T-helper 2 cell (primary cell): ENCODE data around the gene STK39.

Experiments used
- DNase-seq, 5 experiments: peaks; one replicate each; pipeline versions ENCODE4 v3.0.0 to v3.0.0-alpha.2; 2012 to 2022

Gene STK39

DNA sequence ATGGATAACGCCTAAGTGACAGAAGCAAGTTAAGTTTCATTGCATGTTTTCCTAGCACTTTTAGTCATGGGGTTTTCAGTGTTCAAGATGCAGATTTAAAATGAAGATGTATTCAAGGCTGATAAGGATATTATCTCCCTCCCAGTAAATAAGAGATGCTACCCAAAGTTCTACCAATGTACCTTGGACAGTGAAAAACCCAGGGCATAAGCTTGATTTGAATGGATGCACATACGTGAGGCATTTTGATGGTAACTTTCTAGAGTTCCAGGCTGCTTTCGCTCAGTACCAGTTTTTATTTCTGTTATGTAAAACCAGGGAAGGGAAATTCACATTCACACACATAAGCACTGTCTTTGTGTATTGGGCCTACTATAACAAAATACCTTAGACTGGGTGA lies 90.3 kb downstream of the STK39 start:
- DNase-seq, result no peak

DNA sequence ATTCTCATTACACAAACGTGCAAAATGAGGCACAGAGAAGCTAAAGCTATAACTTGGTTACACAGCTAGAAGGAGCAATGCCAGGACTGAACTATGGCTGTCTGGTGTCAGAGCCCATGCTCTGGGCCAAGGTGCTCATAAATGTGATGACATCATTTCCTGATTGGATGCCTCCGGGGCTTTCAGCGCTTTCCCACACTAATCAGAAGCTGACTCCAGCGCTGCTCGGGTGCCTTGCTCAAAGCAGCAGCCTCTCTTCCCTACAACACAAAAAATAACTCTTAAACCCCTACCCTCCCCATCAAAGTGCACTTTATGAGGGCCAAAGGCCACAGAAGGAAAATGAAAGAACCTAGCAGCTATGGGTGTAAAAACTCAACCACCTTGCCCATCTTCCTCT lies 90.7 kb downstream of the STK39 start:
- no peak for DNase-seq

DNA sequence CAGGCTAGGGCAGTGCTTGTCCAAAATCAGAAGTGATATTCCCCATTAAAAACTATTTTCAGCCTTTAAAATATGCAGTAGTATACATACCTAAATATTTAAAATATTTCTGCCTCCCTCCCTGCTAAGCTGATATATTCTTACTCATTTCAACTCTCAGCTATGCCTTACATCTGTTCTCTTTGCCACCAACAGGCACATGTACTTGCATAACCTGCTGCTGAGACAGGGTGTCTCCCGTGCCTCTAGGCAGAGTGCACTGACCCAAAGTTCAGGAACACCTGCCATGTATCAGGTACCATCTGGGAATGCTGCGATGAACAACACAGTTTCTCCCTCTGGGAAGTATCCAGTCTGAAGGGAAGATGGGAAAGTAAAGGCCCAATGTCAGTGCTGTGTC lies 91.7 kb downstream of the STK39 start:
- no peak for DNase-seq

DNA sequence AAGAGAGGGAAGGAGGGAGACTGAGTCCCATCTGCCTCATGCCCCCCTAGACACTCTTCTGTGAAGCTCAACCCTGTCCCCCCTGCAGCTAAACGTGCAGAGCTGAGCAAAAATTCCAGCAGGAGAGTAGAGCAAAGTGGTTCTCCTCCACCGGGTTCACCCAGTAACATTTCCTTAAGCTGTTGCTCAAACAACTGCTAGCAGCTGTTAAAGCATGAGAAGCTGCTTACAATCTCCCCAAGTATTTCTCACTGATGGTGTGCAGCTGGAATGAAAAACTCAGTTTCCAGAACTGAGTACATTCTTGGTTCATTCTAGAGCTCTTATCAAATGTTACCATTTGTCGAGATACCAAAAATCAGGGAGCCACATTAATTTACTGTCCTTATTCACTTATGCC lies 92.3 kb downstream of the STK39 start:
- no peak for DNase-seq

DNA sequence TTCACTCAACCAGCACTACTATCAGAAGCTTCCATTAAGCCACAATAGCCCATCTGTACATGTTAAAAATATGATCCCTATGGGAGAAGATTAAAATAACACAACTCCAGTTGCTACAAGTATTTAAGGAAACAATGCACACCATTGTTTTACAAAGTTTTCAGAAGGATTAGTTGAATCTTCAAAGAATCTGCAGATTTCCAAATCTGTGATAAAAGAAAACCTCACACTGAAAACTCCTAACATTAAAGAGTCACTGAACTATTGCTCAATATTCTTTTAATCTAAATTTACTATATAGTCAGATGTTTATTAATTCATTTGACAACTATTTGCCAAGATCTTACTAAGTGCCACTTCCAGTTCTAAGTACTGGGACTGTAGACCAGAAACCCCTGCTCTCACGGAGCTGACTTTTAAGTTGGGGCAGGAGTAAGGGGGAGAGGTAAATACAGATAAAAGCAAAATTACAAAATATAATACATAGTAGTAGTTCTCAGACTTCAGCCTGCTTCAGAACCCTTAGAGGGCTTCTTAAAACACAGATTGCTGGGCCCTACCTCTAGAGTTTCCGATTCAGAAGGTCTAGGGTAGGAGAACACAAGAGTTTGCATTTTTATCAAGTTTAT lies 94.4 kb downstream of the STK39 start:
- DNase-seq, result no peak

DNA sequence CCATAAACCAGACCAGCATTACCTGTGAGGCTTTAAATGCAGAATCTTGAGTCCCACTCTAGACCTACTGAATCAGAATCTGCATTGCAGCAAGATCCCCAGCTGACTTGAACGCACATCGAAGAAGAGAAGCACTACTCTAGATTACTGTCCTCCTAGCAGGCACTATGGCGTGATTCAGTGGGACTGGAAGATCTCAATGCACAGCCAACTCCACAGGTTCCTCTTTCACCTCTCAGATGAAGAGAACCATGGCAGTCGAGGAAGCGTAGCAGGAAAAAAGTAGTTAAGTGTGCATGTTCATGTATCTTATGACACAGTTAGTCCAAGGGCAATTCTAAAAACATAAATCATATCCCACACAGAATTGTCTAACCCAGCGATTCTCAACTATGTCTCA lies 97.4 kb downstream of the STK39 start:
- DNase-seq, result no peak

DNA sequence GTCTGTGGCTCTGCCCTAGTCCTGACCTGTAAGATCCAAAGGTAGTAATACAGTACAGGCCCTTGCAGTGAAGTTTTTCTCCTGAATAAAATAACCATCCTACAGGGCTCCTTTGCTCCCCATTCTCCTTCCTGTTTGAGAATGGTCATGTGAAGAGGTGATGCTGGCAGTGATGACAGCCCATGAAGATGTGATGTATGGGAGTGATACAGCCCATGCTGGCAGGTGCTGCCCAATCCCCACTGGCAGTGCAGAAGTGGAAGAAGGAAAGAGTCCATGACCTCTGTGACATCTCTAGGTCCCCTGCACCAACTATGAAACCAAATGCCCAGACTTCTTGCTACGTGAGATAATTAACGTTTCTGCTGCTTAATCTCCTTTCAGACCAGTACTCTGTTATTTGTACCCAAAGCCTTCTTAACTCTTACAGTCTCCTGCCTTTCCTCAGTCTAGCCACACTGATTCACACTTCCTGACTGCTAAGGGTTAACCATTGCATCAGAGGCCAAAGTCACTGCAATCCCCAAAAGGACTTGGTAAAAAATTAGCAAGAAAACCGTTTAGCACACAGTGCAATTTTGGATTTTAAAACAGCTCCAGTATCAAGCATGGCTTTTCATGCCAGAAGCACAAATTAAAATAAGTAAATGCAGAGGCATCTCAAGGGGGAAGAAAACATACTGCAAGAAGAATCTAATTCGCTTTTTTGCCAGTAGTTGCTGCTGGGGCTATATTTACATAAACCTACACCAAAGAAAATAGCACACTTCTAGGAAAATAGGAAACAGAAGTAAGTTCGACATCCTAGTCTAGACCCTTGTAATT lies 98.0 kb downstream of the STK39 start:
- DNase-seq, result no peak

DNA sequence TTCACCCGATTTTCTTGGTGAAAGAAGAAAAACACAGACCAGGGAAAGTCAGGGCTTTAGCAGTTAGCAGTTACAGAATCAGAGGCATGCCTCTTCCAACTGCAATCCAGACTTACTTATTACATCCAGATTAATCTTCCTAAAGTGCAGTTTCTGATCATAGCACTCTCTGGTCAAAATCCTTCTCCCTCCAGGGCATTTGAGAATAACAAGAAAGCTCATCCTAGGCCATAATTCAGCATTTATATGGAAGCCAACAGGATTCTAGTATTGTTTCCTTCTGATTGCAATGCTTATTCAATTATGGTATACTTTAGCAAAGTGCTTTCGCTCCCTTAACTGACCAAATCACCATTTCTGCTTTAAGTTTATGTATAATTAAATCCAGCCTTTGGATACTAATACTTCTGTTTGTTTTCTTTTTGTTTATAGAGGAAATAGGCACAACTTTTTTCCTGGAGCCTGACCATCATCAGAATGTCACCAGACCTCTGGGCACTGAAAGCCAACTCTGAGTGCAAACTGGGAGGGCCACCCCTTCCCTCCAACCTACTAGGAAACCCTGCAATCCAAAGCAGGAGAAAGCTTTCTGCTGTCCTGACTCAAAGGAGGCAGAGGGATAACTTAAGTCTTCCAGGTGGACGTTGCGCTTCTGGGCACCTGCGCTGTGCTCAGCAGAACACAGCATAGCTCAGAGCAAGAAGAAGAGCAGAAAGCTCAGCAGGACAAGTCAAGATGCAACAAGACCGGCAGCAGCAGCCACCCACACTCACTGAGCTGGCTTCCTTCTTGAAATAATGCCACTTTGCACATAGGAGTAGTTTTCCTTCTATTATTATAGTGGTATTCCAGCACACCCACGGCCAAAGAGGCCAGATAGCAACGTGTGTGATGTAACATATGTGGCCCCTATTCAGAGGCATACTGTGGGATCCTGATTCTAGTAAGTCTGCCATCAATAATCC lies 99.3 kb downstream of the STK39 start:
- DNase-seq, result no peak

DNA sequence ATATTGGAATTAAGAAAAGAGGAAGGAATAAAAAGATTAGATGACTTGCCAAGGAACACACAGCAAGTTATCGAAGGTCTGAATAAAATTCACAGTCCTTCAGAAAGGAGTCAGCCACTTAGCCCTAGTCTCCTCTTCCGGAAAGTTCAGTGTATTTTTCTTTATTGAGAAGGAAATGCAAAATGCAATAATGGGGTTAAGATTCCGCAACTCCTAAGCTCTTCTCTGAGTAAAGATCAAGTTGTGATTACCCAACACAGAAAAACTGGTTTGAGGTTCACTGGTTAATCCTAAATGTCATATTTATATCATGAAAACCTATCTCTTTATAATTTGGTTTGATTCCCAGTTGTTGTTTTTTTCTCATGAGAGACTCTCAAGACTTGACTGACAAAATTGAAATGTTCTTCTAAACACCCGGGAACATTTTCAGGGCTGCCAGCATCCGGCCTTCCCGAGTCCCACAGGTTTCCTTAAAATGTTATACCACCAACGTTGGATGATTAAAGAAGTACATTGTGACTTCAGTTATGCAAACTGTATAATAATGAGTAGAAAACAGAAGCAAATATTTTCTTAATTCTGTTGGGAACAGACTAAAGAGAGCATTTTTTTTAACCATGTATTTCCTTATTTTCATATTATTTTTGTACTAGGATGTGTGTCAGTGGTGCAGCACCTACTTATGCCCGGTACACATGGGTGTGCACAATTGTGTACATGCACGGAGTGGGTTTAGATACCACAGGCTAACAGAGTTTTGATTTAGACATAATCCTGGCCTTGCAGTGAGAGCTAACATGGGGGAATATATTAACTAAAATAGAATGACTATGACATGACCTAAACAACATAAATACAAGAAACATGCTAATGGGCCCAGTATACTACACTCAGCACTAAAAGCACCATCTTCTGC lies 100.2 kb downstream of the STK39 start:
- no peak for DNase-seq

DNA sequence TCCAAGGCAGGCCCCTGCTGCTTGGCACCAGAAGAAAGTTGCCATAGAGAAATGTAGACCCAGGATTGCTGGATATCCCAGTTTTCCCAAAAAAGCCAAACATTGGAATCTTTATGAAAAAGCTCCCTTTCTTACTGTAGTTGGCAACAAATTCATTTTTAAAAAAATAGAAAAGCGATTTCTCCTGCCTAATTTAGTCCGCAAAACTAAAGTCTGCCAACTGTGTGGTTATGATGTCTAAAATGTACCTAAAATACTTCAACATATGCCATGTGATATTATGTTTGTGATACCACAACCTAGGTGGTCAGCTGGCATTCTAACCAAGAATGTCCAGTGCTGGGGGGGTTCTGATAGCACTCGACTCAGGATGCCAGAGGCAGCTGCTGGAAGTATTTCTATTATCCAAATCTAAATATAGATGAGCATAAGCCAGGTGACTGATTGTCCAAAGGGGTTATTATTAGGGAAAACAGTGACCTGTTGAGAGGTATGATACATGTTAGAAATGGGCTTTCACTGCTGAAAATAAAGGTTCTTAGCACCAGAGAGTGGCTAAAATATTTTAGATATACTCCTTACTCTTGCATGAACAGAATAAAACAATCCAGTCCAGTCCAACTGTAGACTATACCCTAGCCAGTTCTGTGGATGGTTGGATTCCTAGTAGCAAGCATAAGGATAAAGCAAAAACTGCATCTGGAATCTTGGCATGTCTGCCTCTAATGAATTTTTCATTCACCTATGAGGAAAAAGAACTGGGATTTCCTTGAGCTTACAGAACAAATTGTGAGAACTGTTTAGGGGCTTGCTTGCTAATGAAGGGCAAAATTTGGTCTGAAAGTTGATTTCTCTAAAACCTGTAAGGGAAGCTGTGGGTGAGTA lies 101.7 kb downstream of the STK39 start:
- DNase-seq, result no peak

DNA sequence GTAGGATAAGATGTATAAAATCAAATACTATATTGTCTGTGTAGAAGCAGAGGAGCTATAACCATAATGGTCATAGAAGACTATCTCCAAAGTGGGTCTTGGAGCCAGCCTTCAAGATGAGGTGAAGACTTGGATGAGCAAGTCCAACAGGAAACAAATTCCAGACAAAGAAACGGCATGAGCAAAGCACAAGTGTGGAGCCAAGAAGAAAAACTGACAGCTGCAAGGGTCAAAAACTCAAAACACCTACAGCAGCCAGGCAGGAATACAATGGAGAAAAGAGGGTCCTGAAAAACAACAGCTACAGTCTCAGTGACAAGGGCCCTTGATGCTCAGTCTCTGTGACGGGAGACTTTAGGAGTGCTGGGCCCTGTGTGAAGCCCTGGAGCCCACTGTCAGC lies 102.4 kb downstream of the STK39 start:
- no peak for DNase-seq

DNA sequence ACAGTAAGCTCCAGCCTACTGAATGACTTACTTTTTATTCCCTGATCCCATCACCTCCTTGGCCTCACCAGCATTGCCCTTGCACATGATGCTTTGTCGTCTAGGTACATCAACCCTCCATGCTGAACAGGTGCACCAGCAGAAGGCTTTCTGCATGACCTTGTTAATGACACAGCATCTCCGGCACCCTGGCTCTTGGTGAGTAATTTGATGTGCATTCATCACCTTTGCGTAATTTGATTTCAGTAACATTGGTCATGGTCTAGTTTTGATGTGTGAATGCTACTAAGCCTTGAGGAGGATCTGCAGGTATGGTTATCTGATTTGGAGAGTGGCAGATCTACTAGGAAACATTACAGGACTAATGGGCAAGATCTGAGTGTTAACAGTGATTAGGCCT lies 103.6 kb downstream of the STK39 start:
- DNase-seq, result no peak

DNA sequence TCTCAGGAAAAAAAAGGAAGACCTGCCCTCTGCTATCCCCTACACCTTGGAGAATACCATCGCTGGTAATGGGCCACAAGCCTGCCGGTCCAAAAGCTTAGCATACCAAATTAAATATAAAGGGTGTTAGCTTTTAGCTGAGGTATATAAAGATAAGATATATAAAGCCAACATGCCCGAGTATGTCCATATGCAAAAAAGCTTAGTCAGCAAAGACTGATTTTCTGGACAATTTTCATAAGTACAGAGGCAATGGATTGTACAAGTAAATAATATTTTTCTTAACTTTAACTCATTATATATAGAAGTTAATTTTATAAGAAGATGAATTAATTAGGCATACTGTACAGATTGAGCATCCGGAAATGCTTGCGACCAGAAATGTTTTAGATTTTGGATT lies 106.5 kb downstream of the STK39 start:
- no peak for DNase-seq

DNA sequence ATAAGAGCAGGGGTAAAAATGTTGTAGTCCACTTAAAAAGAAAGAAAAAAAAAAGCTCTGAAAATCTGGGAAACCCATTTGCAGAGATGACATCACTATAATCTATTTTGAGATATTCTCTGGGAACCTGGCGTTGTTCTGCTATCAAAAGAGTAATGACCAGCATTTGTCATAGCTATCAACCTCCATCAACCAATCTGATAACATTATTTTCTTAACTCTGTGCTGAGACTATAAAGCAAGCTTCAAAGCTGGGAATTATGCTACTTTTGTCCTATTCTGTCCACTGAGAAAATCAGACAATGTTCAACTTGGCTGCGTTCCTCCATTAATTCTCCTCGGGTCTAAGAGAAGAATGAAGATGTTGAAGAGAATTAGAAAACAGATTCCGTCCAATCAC lies 107.5 kb downstream of the STK39 start:
- no peak for DNase-seq

DNA sequence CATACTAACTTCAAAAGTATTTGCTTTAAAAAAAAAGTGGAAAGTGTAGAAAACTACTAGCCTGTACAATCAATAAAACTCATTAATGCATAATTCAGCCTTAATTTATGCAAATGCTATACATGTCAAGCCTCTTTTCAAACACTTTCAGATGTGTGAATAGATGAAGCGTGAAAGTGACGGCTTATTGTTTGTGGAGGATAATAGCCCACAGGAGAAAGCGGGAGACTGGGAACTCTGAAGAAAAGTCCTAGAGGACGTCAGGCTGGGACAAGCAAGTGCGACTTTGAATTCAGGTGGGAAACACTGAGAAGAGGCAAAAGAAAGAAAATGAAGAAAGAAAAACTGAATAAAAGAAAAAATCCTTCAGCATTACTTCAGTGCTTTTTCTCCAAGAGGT lies 108.5 kb downstream of the STK39 start:
- DNase-seq, result no peak

DNA sequence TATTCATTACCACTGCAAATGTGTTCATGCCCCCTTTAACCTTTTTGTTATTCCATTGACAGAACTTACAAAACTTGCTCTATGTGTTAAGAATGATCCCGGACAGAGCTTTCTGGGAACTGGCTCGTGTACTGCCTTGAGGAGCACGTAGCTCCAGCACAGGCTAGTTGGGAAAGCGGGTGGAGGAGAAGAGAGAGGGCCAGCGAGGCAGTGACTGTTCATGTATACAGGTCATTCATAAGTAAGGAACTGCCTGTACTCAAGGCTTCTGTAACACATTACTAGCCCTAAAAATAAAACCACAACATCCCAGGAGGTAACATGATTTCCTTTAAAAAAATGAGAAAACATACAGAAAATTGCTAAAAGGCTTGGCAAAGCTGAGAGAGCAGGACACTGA lies 109.0 kb downstream of the STK39 start:
- DNase-seq, result no peak

DNA sequence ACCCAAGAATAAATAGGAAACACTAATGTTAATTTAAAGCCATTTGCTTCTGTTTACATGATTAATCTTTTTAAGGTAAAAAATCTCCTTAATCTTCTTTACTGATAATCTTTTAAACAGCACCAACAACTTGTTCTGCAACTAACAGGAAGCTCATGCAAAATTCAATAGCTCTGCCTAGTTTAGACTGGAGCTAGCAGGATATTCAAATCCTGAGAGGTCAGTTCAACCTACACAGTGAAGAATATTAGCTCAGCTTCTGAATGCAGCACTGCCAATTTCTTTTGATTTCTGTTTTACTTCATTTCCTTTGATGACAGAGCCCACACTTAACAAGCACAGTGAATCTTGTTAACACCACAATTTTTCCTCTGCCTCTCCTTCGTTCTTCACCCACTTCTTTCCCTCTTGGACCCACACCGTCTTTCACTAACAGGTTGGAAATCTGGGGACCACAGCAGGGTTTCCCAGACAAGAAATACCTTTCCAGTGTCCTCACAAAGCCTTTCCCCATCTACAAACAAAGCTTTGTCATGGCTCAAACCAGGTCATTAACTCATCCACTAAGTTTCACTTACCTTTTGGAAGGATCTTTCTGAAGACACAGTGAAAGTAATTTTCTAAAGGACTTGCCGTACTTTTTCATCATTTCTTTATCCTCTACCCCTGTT lies 109.8 kb downstream of the STK39 start:
- DNase-seq, result no peak

DNA sequence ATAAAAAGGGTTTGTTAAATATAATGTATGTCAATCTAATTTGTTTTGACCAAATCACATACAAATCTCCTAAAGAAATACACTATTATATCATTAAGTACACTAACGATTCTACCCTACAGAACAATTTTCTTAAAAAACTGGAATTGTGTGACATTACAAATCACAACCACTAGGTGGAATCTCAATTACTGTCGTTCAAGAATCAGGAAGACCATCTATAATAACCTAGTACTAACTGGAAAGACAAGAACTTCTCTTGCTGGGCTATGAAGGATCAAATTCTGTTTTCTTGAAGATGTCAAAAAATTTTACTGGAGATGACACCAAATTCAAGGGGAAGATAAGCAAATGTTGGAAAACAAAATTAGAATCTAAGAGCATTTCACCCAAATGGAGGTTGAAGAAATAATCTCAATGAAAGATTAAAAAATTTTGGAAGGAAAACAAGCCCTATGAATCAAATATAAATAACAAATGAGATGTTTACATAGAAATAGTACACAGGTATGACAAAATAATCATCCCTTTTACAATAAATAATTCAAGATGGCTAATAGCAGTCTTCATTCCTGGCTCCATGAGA lies 110.9 kb downstream of the STK39 start:
- DNase-seq, result peak in 1 of 5 experiments; percentile 54

DNA sequence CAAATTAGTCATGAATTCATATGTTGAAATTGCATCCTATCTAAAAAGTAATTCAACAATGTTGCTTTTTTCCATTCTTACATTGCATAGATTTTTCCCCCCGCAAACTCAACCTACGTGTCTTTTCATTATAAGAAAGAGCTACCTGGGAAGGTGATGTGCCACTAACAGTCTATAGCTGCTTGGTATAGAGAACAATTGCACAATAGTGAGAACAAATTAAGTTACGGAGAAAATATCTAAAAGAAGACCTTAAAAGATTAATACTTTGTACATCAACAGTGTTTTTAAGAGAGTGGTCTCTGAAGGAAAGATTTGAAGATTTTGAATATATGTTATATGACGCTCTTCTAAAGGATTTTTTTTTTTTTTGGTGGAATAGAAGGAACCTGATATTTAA lies 111.8 kb downstream of the STK39 start:
- DNase-seq, result no peak

DNA sequence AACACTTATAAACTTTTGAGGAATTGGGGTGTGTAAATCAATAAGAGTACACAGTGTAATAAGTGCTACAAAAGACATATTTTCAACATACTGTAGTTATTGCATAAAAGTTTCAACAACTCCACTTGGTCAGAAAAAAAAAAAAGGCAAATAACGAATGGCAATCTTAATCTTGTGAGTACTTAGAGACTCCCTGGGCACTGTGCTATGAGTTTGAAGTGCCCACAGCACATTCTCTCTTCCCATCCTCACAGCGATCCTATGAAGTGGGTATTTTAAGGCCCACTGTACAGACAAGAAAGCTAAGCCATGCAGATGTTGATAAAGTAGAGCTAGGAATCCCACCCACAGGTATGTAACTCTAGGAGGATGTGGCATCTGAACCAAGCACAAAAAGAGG lies 112.3 kb downstream of the STK39 start:
- no peak for DNase-seq
